Naive B cell (primary cell): Measurements from ENCODE around the gene GAL3ST2. TPM values are rescaled to one million over a fixed set of nuclear protein-coding genes. Genes with fewer than 3 reads are reported as not detected.
"Not testable (repeated sequence)": the region's sequence is repeated elsewhere in the genome, so short reads cannot be mapped to it uniquely, and the experiment has no call there.

Source experiments
- ATAC-seq, 2 donors: fragments of 150-1000 bp; cut with Tn5 transposase; 2 replicates each; pipeline ENCODE4 v1.10.0; 2021; ENCODE audit warnings: low read depth in 2 of 2, mild to moderate bottlenecking in 2 of 2, moderate library complexity in 2 of 2
- DNase-seq: peaks from one replicate; pipeline ENCODE4 v3.0.0; 2022
- H3K27ac Mint-ChIP-seq, 6 donors: one replicate each; pipeline ENCODE4 v1.8.0; 2020 to 2022; ENCODE audit warnings: mild to moderate bottlenecking in 6 of 6, mixed read lengths in 6 of 6, moderate library complexity in 5 of 6, inconsistent platforms in 2 of 6
- H3K27me3 Mint-ChIP-seq, 3 donors: one replicate each; pipeline ENCODE4 v1.8.0; 2021 to 2022; ENCODE audit warnings: mixed read lengths in 3 of 3, mild to moderate bottlenecking in 1 of 3
- H3K36me3 Mint-ChIP-seq, 2 donors: one replicate each; pipeline ENCODE4 v1.8.0; 2020 to 2022; ENCODE audit warnings: mixed read lengths in 2 of 2, inconsistent platforms in 1 of 2, mild to moderate bottlenecking in 1 of 2
- H3K4me1 Mint-ChIP-seq, 3 donors: one replicate each; pipeline ENCODE4 v1.8.0; 2020 to 2022; ENCODE audit warnings: mixed read lengths in 3 of 3, inconsistent platforms in 1 of 3, mild to moderate bottlenecking in 1 of 3, moderate library complexity in 1 of 3
- H3K4me3 Mint-ChIP-seq, 8 donors: one replicate each; pipeline ENCODE4 v1.8.0; 2020 to 2022; ENCODE audit warnings: mild to moderate bottlenecking in 8 of 8, mixed read lengths in 8 of 8, moderate library complexity in 8 of 8, inconsistent platforms in 2 of 8
- H3K9me3 Mint-ChIP-seq, 7 donors: one replicate each; pipeline ENCODE4 v1.8.0; 2020 to 2022; ENCODE audit warnings: mixed read lengths in 7 of 7, mild to moderate bottlenecking in 5 of 7, inconsistent platforms in 2 of 7, moderate library complexity in 1 of 7
- polyA plus RNA-seq, 6 donors: library from polyadenylated mRNA; unstranded; fragments of 300-500 nt; fragmentation: Illumina TruSeq; gene quantifications; one replicate each; pipeline ENCODE4 v1.2.3, GENCODE V29; 2021; ENCODE audit warnings: low read depth in 6 of 6

GAL3ST2 gene
- polyA plus RNA-seq, 6 donors from 2014 or later = not detected

- Mint-ChIP-seq H3K9me3 (peaks cover 0 to 11% (median 4%) of the 10 kb centered on the region in 7 donors), H3K4me1 (peaks cover 10 to 26% (median 22%) of the 10 kb centered on the region in 3 donors), H3K27ac (no peak overlapping the region), H3K36me3 (peaks cover 5 to 25% of the 10 kb centered on the region in 2 donors), H3K4me3 (no peak overlapping the region), H3K27me3 (peaks cover 24 to 41% (median 28%) of the 10 kb centered on the region in 3 donors)
- DNase-seq = no peak
- ATAC-seq = no peak
Observed at GRCh38 chr2:241820625-241821384, 44.2 kb downstream of the GAL3ST2 start.

- peaks cover 32 to 48% (median 36%) of the 10 kb centered on the region in 3 donors for H3K27me3 Mint-ChIP-seq
- ATAC-seq = no peak
- H3K36me3 Mint-ChIP-seq = peaks cover 5 to 30% of the 10 kb centered on the region in 2 donors
- peaks cover 1 to 14% (median 11%) of the 10 kb centered on the region in 7 donors for H3K9me3 Mint-ChIP-seq
- H3K4me1 Mint-ChIP-seq = peaks cover 10 to 26% (median 22%) of the 10 kb centered on the region in 3 donors
- no peak for DNase-seq
- H3K4me3 Mint-ChIP-seq = peak overlapping the region in 1 of 8 donors; percentile 59
- peak overlapping the region in 1 of 6 donors; percentile 22 for H3K27ac Mint-ChIP-seq
Observed at GRCh38 chr2:241821460-241822263, 45.0 kb downstream of the GAL3ST2 start.

GRCh38 chr2:241822264-241822623 is 45.6 kb downstream of the GAL3ST2 start:
- DNase-seq = no peak
- Mint-ChIP-seq H3K27ac (peak overlapping the region in 2 of 6 donors; percentile 82 to 84), H3K9me3 (peaks cover 6 to 19% (median 15%) of the 10 kb centered on the region in 7 donors), H3K4me3 (peak overlapping the region in 1 of 8 donors; percentile 18), H3K36me3 (peaks cover 8 to 36% of the 10 kb centered on the region in 2 donors), H3K4me1 (peaks cover 9 to 22% (median 21%) of the 10 kb centered on the region in 3 donors), H3K27me3 (peaks cover 34 to 54% (median 40%) of the 10 kb centered on the region in 3 donors)
- ATAC-seq = no peak

- H3K27ac Mint-ChIP-seq = peak overlapping the region in 4 of 6 donors; percentile 42 to 82 (median 72)
- not testable (repeated sequence) for ATAC-seq, DNase-seq
- H3K4me1 Mint-ChIP-seq = peaks cover 5 to 19% (median 17%) of the 10 kb centered on the region in 3 donors
- peaks cover 10 to 32% (median 20%) of the 10 kb centered on the region in 7 donors for H3K9me3 Mint-ChIP-seq
- peaks cover 33 to 59% (median 40%) of the 10 kb centered on the region in 3 donors for H3K27me3 Mint-ChIP-seq
- H3K36me3 Mint-ChIP-seq = peaks cover 17 to 42% of the 10 kb centered on the region in 2 donors
- H3K4me3 Mint-ChIP-seq = peak overlapping the region in 1 of 8 donors; percentile 70
Observed at GRCh38 chr2:241823531-241824437, 47.2 kb downstream of the GAL3ST2 start.

GRCh38 chr2:241827394-241827793 is 50.8 kb downstream of the GAL3ST2 start:
- H3K36me3 Mint-ChIP-seq = peaks cover 17 to 40% of the 10 kb centered on the region in 2 donors
- H3K4me1 Mint-ChIP-seq = peaks cover 0 to 15% (median 12%) of the 10 kb centered on the region in 3 donors
- ATAC-seq (no peak), DNase-seq (no peak)
- H3K27ac Mint-ChIP-seq = no peak overlapping the region
- H3K9me3 Mint-ChIP-seq = peaks cover 12 to 35% (median 20%) of the 10 kb centered on the region in 7 donors
- H3K4me3 Mint-ChIP-seq = no peak overlapping the region
- H3K27me3 Mint-ChIP-seq = peaks cover 47 to 55% (median 51%) of the 10 kb centered on the region in 3 donors

GRCh38 chr2:241833101-241833663 is 56.6 kb downstream of the GAL3ST2 start:
- Mint-ChIP-seq H3K4me3 (no peak overlapping the region), H3K27ac (peak overlapping the region in 1 of 6 donors; percentile 78), H3K4me1 (no peaks in the 10 kb centered on the region), H3K36me3 (peaks cover 0 to under 1% of the 10 kb centered on the region in 2 donors), H3K27me3 (peaks cover 17 to 53% (median 20%) of the 10 kb centered on the region in 3 donors), H3K9me3 (peaks cover 0 to 13% (median 10%) of the 10 kb centered on the region in 7 donors)
- ATAC-seq (no peak), DNase-seq (no peak)

- not testable (repeated sequence) for H3K4me3 Mint-ChIP-seq, H3K4me1 Mint-ChIP-seq, H3K36me3 Mint-ChIP-seq, H3K27ac Mint-ChIP-seq, ATAC-seq, DNase-seq
- H3K9me3 Mint-ChIP-seq = peaks cover 0 to 10% (median 7%) of the 10 kb centered on the region in 7 donors
- peaks cover 16 to 50% (median 20%) of the 10 kb centered on the region in 3 donors for H3K27me3 Mint-ChIP-seq
Observed at GRCh38 chr2:241833756-241834526, 57.3 kb downstream of the GAL3ST2 start.

GRCh38 chr2:241834527-241835210 is 58.0 kb downstream of the GAL3ST2 start:
- H3K27ac Mint-ChIP-seq = no peak overlapping the region
- DNase-seq = no peak
- no peak for ATAC-seq
- H3K27me3 Mint-ChIP-seq = peaks cover 11 to 50% (median 20%) of the 10 kb centered on the region in 3 donors
- H3K9me3 Mint-ChIP-seq = peaks cover 0 to 10% (median 7%) of the 10 kb centered on the region in 7 donors
- H3K36me3 Mint-ChIP-seq = no peaks in the 10 kb centered on the region
- no peaks in the 10 kb centered on the region for H3K4me1 Mint-ChIP-seq
- no peak overlapping the region for H3K4me3 Mint-ChIP-seq

GRCh38 chr2:241835611-241836010 is 59.0 kb downstream of the GAL3ST2 start:
- Mint-ChIP-seq H3K4me3 (no peak overlapping the region), H3K27me3 (peaks cover 11 to 50% (median 20%) of the 10 kb centered on the region in 3 donors), H3K9me3 (peaks cover 0 to 10% (median 7%) of the 10 kb centered on the region in 7 donors), H3K36me3 (no peaks in the 10 kb centered on the region), H3K4me1 (no peaks in the 10 kb centered on the region), H3K27ac (no peak overlapping the region)
- no peak for DNase-seq
- ATAC-seq = no peak

- ATAC-seq (no peak), DNase-seq (no peak)
- Mint-ChIP-seq H3K36me3 (no peaks in the 10 kb centered on the region), H3K27ac (no peak overlapping the region), H3K27me3 (peaks cover 6 to 50% (median 18%) of the 10 kb centered on the region in 3 donors), H3K4me3 (no peak overlapping the region), H3K9me3 (peaks cover 0 to 10% (median 7%) of the 10 kb centered on the region in 7 donors), H3K4me1 (no peaks in the 10 kb centered on the region)
Observed at GRCh38 chr2:241836292-241836691, 59.7 kb downstream of the GAL3ST2 start.

GRCh38 chr2:241837197-241837965 is 60.8 kb downstream of the GAL3ST2 start:
- H3K36me3 Mint-ChIP-seq = no peaks in the 10 kb centered on the region
- no peak for ATAC-seq
- DNase-seq = no peak
- no peak overlapping the region for H3K27ac Mint-ChIP-seq
- peaks cover 0 to 2% (median under 1%) of the 10 kb centered on the region in 3 donors for H3K4me1 Mint-ChIP-seq
- H3K4me3 Mint-ChIP-seq = peak overlapping the region in 1 of 8 donors; percentile 4
- peaks cover 0 to 43% (median 10%) of the 10 kb centered on the region in 3 donors for H3K27me3 Mint-ChIP-seq
- H3K9me3 Mint-ChIP-seq = peaks cover 0 to 10% (median 7%) of the 10 kb centered on the region in 7 donors
